ENCODE data around the gene RFX4.

Gene RFX4

DNA sequence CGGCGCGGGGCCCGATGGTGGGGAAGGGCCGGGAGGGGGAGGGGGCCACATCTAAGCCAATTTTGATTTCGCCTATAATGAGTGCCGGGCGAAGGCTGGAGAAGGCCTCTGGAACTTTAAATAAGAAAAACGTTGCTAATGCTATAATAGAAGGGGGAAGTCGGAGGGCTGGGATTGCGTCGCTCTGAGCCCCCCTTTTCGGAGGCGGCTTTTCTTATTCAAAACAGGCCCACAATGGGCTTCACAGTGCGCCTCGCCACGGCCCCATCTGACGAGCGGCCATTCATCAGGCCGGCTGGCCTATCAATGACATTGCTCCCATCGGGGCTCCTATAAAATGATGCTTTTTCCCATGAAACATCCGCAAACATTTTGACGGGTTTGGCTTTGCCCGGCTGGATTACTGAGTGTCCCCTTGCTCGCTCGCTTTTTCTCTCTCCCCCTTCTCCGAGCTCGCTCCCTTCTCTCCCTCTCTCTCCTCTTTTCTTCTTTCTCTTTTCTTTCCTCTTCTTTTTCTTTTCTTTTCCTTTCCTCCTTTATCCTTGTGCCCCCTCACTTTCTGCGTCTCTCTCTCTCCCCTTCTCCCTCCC, at the start of gene RFX4:
TSS of gene RFX4 (plus strand) at position 364 of the 590 bp plus-strand sequence. CDS start 317 bp downstream, outside the sequence.
- Histone ChIP-seq H3K9ac (ENCODE audit: low read depth, low read length) (peak within 1 kb of the TSS; percentile 41; the same call in 1 of the 2 replicates), H3K9me3 (ENCODE audit: control insufficient read depth, insufficient read depth, low read length) (no peaks in the 10 kb centered on the region), H3K36me3 (ENCODE audit: insufficient read depth, low read length) (no peaks in the 10 kb centered on the region), H3K4me1 (ENCODE audit: insufficient read depth, low read length) (peaks cover 2% of the 10 kb centered on the region)

- Histone ChIP-seq H3K9ac (ENCODE audit: low read depth, low read length) (no peak overlapping the region), H3K9me3 (ENCODE audit: control insufficient read depth, insufficient read depth, low read length) (no peaks in the 10 kb centered on the region; the same call in none of the 2 replicates), H3K4me1 (ENCODE audit: insufficient read depth, low read length) (no peaks in the 10 kb centered on the region), H3K36me3 (ENCODE audit: insufficient read depth, low read length) (no peaks in the 10 kb centered on the region)
Observed at GRCh38 chr12:106541201-106541600, 41.6 kb upstream of the RFX4 start.

DNA sequence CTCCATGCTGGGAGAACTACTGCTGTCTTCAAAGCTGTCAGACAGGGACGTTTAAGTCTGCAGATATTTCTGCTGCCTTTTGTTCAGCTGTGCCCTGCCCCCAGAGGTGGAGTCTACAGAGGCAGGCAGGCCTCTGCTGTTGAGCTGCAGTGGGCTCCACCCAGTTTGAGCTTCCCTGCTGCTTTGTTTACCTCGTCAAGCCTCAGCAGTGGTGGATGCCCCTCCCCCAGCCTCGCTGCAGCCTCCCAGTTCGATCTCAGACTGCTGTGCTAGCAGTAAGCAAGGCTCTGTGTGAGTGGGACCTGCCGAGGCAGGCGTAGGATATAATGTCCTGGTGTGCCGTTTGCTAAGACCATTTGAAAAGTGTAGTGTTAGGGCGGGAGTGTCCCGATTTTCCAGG, 31.4 kb upstream of the RFX4 start:
- Histone ChIP-seq H3K9ac (ENCODE audit: low read depth, low read length) (no peak overlapping the region), H3K36me3 (ENCODE audit: insufficient read depth, low read length) (no peaks in the 10 kb centered on the region), H3K9me3 (ENCODE audit: control insufficient read depth, insufficient read depth, low read length) (0 out of 2 replicates have a peak, but pooled peaks cover 3% of the 10 kb centered on the region), H3K4me1 (ENCODE audit: insufficient read depth, low read length) (no peaks in the 10 kb centered on the region)

GRCh38 chr12:106552228-106552627, 30.6 kb upstream of the RFX4 start:
- Histone ChIP-seq H3K9me3 (ENCODE audit: control insufficient read depth, insufficient read depth, low read length) (0 out of 2 replicates have a peak, but pooled peaks cover 3% of the 10 kb centered on the region), H3K4me1 (ENCODE audit: insufficient read depth, low read length) (no peaks in the 10 kb centered on the region), H3K9ac (ENCODE audit: low read depth, low read length) (no peak overlapping the region), H3K36me3 (ENCODE audit: insufficient read depth, low read length) (no peaks in the 10 kb centered on the region)

GRCh38 chr12:106564678-106565329, 18.0 kb upstream of the RFX4 start:
- H3K9me3 ChIP-seq (ENCODE audit: control insufficient read depth, insufficient read depth, low read length), result no peaks in the 10 kb centered on the region
- no peaks in the 10 kb centered on the region for H3K36me3 ChIP-seq (ENCODE audit: insufficient read depth, low read length)
- no peak overlapping the region for H3K9ac ChIP-seq (ENCODE audit: low read depth, low read length)
- H3K4me1 ChIP-seq (ENCODE audit: insufficient read depth, low read length), result no peaks in the 10 kb centered on the region

DNA sequence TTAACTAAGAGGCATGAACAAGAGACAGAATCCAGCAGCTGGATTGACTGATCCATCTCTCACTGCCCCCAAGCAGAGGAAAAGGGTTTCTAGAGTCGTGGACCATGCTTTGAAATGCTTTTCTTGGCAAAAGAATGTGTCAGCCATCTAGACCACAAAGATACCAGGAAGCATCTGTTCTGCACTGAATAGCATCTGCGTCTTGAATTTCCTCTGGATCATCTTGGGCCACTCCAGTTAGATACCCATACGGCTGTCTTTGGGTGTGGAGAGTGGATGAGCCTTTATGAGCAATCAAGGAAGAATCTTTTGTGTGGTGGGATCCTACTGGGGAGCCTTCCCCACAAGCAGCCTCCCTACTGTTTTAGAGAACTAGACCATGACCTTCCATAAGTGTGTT, 16.0 kb upstream of the RFX4 start:
- Histone ChIP-seq H3K36me3 (ENCODE audit: insufficient read depth, low read length) (no peaks in the 10 kb centered on the region), H3K9ac (ENCODE audit: low read depth, low read length) (no peak overlapping the region), H3K4me1 (ENCODE audit: insufficient read depth, low read length) (no peaks in the 10 kb centered on the region), H3K9me3 (ENCODE audit: control insufficient read depth, insufficient read depth, low read length) (no peaks in the 10 kb centered on the region)

- Histone ChIP-seq H3K9me3 (ENCODE audit: control insufficient read depth, insufficient read depth, low read length) (no peaks in the 10 kb centered on the region), H3K9ac (ENCODE audit: low read depth, low read length) (no peak overlapping the region), H3K4me1 (ENCODE audit: insufficient read depth, low read length) (no peaks in the 10 kb centered on the region), H3K36me3 (ENCODE audit: insufficient read depth, low read length) (no peaks in the 10 kb centered on the region)
Observed at GRCh38 chr12:106573239-106573638, 9.6 kb upstream of the RFX4 start.

DNA sequence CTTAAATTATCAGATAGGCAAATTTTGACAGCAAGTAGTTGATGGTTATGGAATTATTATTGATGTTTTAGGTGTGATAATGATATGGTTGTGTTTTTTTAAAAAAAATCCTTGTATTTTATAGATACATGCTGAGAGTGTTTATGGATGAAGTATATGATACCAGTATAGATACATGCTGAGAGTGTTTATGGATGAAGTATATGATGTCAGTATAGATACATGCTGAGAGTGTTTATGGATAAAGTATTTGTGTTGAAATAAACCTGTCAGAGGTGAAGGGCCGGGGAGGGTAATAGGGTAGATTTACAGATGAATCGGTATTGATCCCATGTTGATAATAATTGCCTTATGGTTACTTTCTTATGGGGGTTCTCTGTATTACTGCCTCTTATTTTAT, 6.0 kb upstream of the RFX4 start:
- Histone ChIP-seq H3K36me3 (ENCODE audit: insufficient read depth, low read length) (no peaks in the 10 kb centered on the region), H3K9me3 (ENCODE audit: control insufficient read depth, insufficient read depth, low read length) (no peaks in the 10 kb centered on the region), H3K9ac (ENCODE audit: low read depth, low read length) (no peak overlapping the region), H3K4me1 (ENCODE audit: insufficient read depth, low read length) (no peaks in the 10 kb centered on the region)

DNA sequence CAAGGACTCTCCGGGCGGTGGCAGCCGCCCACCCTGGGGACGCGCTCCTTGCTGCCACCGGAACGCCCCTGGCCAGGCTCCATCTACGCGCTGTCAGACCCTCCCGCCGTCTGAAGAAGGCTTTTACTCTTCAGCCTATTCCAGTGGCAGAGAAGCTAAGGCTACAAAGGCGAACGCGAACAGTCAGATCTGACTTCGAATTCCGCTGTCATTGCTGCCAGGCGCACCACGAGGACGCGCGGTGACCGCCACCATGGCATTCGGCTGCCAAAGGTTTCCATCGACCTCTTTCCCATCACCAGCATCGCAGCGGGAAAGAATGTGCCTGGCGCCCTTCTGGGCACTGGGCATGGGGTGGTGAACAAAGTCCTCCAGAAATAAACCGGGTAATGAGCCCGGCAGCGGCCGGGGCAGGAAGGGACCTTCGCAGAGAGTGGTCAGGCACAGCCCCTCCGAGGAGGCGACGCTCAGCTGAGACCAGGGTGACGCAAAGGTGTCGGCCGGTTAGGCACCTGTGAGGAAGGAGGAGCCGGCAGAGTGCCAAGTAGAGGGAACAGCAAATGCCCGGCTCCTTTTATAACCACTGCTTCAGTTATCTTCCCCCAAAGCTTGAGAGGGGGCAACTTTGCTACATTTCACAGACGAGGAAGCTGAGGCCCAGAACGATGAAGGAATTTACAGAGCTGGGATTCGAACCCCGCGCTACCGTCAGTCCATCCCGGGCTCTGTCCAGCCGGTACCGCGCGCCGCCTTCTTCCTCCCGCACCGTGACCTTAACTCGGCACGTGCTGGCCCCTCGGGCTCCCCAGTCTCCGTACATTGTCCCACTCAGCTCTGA, 1.9 kb upstream of the RFX4 start:
- Histone ChIP-seq H3K9me3 (ENCODE audit: control insufficient read depth, insufficient read depth, low read length) (no peaks in the 10 kb centered on the region), H3K36me3 (ENCODE audit: insufficient read depth, low read length) (no peaks in the 10 kb centered on the region), H3K9ac (ENCODE audit: low read depth, low read length) (peak overlapping the region; percentile 13; the same call in 1 of the 2 replicates), H3K4me1 (ENCODE audit: insufficient read depth, low read length) (no peaks in the 10 kb centered on the region; the same call in 1 of the 2 replicates)

GRCh38 chr12:106581543-106582248, 1.1 kb upstream of the RFX4 start:
- Histone ChIP-seq H3K9me3 (ENCODE audit: control insufficient read depth, insufficient read depth, low read length) (no peaks in the 10 kb centered on the region), H3K9ac (ENCODE audit: low read depth, low read length) (peak overlapping the region; percentile 19; the same call in 1 of the 2 replicates)

GRCh38 chr12:106582249-106582591, 584 bp upstream of the RFX4 start:
- peak overlapping the region; percentile 19; the same call in 1 of the 2 replicates for H3K9ac ChIP-seq (ENCODE audit: low read depth, low read length)
- no peaks in the 10 kb centered on the region for H3K36me3 ChIP-seq (ENCODE audit: insufficient read depth, low read length)
- no peaks in the 10 kb centered on the region; the same call in 1 of the 2 replicates for H3K4me1 ChIP-seq (ENCODE audit: insufficient read depth, low read length)

More at GRCh38 chr12:106581543-106582248, 1.1 kb upstream of the RFX4 start:
- Histone ChIP-seq H3K4me1 (ENCODE audit: insufficient read depth, low read length) (no peaks in the 10 kb centered on the region; the same call in 1 of the 2 replicates), H3K36me3 (ENCODE audit: insufficient read depth, low read length) (no peaks in the 10 kb centered on the region)

GRCh38 chr12:106583242-106584103, 669 bp downstream of the RFX4 start:
- H3K36me3 ChIP-seq (ENCODE audit: insufficient read depth, low read length), result no peaks in the 10 kb centered on the region
- peak overlapping the region; percentile 41; the same call in 1 of the 2 replicates for H3K9ac ChIP-seq (ENCODE audit: low read depth, low read length)
- peaks cover 5% of the 10 kb centered on the region for H3K4me1 ChIP-seq (ENCODE audit: insufficient read depth, low read length)
- no peaks in the 10 kb centered on the region for H3K9me3 ChIP-seq (ENCODE audit: control insufficient read depth, insufficient read depth, low read length)

More at GRCh38 chr12:106582249-106582591, 584 bp upstream of the RFX4 start:
- H3K9me3 ChIP-seq (ENCODE audit: control insufficient read depth, insufficient read depth, low read length), result no peaks in the 10 kb centered on the region

All from ES-I3 (cell line).